ENCODE data around the gene LST1. TPM values are rescaled to one million over a fixed set of nuclear protein-coding genes. Genes with fewer than 3 reads are reported as not detected.

LST1 gene
- total and polyA plus RNA-seq, 2 of the 8 experiments (the other 6 are each of a cell fraction or from before 2014, with no cell fraction given) = not detected

DNA sequence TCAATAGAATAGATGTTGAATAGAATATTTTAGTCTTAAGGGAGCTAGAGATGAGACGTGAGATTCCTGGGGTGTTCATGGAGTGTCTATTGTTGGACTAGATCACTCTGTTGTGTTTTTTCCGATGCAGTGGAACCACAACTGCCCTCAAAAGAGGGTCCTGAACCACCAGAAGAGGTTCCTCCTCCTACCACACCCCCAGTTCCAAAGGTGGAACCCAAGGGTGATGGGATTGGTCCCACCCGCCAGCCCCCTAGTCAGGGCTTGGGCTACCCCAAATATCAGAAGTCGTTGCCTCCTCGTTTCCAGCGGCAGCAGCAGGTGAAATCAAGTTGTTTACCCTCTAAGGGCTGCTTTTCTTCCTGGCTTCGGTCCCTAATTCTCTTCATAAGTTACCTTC lies 42.9 kb downstream of the LST1 start:
- H3K23me2 ChIP-seq (ENCODE audit: low read depth, low read length) = no peaks in the 10 kb centered on the region
- H3K23ac ChIP-seq (ENCODE audit: insufficient read length) = no peak overlapping the region
- no peak overlapping the region for H2BK20ac ChIP-seq (ENCODE audit: low read length)
- H3K27me3 ChIP-seq (replicated peaks in 1 of 4; ENCODE audit: control insufficient read depth in 3 of 4, extremely low read depth in 1 of 4, insufficient read depth in 3 of 4, low read length in 3 of 4) = no peaks in the 10 kb centered on the region
- H3K27ac ChIP-seq (ENCODE audit: low read depth, low read length) = no peak overlapping the region
- H3K79me2 ChIP-seq (ENCODE audit: control insufficient read depth in 1 of 2, insufficient read depth in 2 of 2, low read length in 2 of 2) = peaks cover 0 to 16% of the 10 kb centered on the region in 2 experiments; a peak in 3 of 4 replicates
- H3K79me1 ChIP-seq (ENCODE audit: low read depth, low read length) = peaks cover 18% of the 10 kb centered on the region; the same call in 1 of the 2 replicates
- no peak overlapping the region for H3K14ac ChIP-seq (ENCODE audit: insufficient read length)
- no peak overlapping the region for H2BK120ac ChIP-seq (replicated peaks; ENCODE audit: low read depth, low read length)
- H3K9me3 ChIP-seq (ENCODE audit: insufficient read depth in 2 of 2, low read depth in 1 of 2, low read length in 1 of 2) = no peaks in the 10 kb centered on the region
- no peak overlapping the region for H2AFZ ChIP-seq (ENCODE audit: low read length)
- no peak overlapping the region for H2BK12ac ChIP-seq (ENCODE audit: low read depth, low read length)
- no peak overlapping the region for H3K4ac ChIP-seq (replicated peaks; ENCODE audit: insufficient read length, low read depth, low read length)
- no peak overlapping the region for H4K5ac ChIP-seq (ENCODE audit: insufficient read length, low read depth, low read length)
- DNase-seq (ENCODE audit: low read depth in 1 of 2, low spot score in 2 of 2) (no peak), FAIRE-seq (no peak)
- WGBS, 2 experiments (ENCODE audit: extremely low coverage in 1 of 2, insufficient coverage in 1 of 2, insufficient read length in 1 of 2, insufficient replicate concordance in 2 of 2, low coverage in 1 of 2, low lambda C conversion rate in 2 of 2, missing lambda C conversion rate in 1 of 2) = 94% methylated on average over 7 of the region's 7 CpGs; no CpG with 5 or more reads in 1 of the 2 experiments
- no peak overlapping the region for H3K4me3 ChIP-seq (ENCODE audit: extremely low read depth in 1 of 4, insufficient read depth in 2 of 4, low read depth in 3 of 4, low read length in 4 of 4)
- no peak overlapping the region for H4K8ac ChIP-seq (ENCODE audit: extremely low read depth, insufficient read depth, low read length)
- H3K4me1 ChIP-seq (replicated peaks in 1 of 4; ENCODE audit: control insufficient read depth in 3 of 4, insufficient read depth in 4 of 4, low read length in 3 of 4) = no peaks in the 10 kb centered on the region
- H3K4me2 ChIP-seq (ENCODE audit: insufficient read depth in 1 of 2, low read depth in 2 of 2, low read length in 2 of 2) = no peak overlapping the region
- H2BK5ac ChIP-seq (ENCODE audit: low read depth, low read length) = no peak overlapping the region
- H3K36me3 ChIP-seq (ENCODE audit: control insufficient read depth in 2 of 4, insufficient read depth in 4 of 4, low read length in 3 of 4) = peaks cover 80 to 100% (median 97%) of the 10 kb centered on the region in 4 experiments
- peaks cover 12 to 24% of the 10 kb centered on the region in 2 experiments for H4K20me1 ChIP-seq (replicated peaks in 1 of 2; ENCODE audit: control insufficient read depth in 1 of 2, insufficient read depth in 2 of 2, low read length in 2 of 2)
- no peak overlapping the region for H3K18ac ChIP-seq (ENCODE audit: extremely low read depth, low read length)
- CTCF ChIA-PET (ENCODE audit: partially characterized antibody) = interaction anchor here (1.4 to 3.2 kb wide), 3 partner anchors 9 to 43 kb away, joined by 3 to 10 read pairs (median 3); partner anchors contain the start of genes LST1 and LY6G5B
- TF ChIP-seq POLR2A (IDR thresholded peaks at IDR 0.05; ENCODE audit: control extremely low read depth in 1 of 2, low read depth in 2 of 2, low read length in 2 of 2) (0 out of 3 replicates have a peak, but pooled peaks of 1 of the 2 experiments have one; percentile 11), EGR1 (IDR thresholded peaks at IDR 0.05; ENCODE audit: borderline replicate concordance, low read depth, low read length) (no peak), TAF7 (optimal IDR thresholded peaks at IDR 0.05; ENCODE audit: borderline replicate concordance, low read depth, low read length) (no peak), SP1 (IDR thresholded peaks at IDR 0.05; ENCODE audit: low read depth, low read length) (no peak), RNF2 (IDR thresholded peaks at IDR 0.05; ENCODE audit: borderline replicate concordance, low read depth, low read length, missing control alignments, poor library complexity, severe bottlenecking) (no peak)
- TF ChIP-seq, protein P1, sequence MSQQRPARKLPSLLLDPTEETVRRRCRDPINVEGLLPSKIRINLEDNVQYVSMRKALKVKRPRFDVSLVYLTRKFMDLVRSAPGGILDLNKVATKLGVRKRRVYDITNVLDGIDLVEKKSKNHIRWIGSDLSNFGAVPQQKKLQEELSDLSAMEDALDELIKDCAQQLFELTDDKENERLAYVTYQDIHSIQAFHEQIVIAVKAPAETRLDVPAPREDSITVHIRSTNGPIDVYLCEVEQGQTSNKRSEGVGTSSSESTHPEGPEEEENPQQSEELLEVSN (IDR thresholded peaks at IDR 0.05) = no peak
- H4K91ac ChIP-seq (replicated peaks; ENCODE audit: insufficient read length, low read length) = no peak overlapping the region
- no peak overlapping the region for H3K9ac ChIP-seq (replicated peaks in 1 of 4; ENCODE audit: extremely low read depth in 1 of 4, low read depth in 3 of 4, low read length in 3 of 4)
- H3K56ac ChIP-seq (replicated peaks; ENCODE audit: insufficient read length, low read depth, low read length) = no peak overlapping the region
- H2AK5ac ChIP-seq (ENCODE audit: low read depth, low read length) = no peak overlapping the region
- H2BK15ac ChIP-seq (ENCODE audit: low read length) = no peak overlapping the region
- POLR2A ChIA-PET (ENCODE audit: partially characterized antibody) = interaction anchor here (1.4 to 34.9 kb wide), 5 partner anchors 10 to 103 kb away, joined by 4 to 883 read pairs (median 173); partner anchors contain the start of genes APOM, BAG6, C6orf47 and CSNK2B
